ENCODE results near the gene PARP9. TPM values are rescaled to one million over a fixed set of nuclear protein-coding genes. Genes with fewer than 3 reads are reported as not detected.
A peak's percentile ranks its signal among the peaks of the same experiment; 100 is the strongest.

Gene PARP9
- total RNA-seq, 2 donors from 2014 or later = 13.2 to 17.1 TPM

GRCh38 chr3:122563717-122564025, 429 bp downstream of the PARP9 start:
- Histone ChIP-seq H3K36me3 (replicated peaks in 1 of 2; ENCODE audit: insufficient read depth in 1 of 2, low read depth in 2 of 2) (peaks cover 0 to 4% of the 10 kb centered on the region in 2 donors), H3K4me1 (peaks cover 41% of the 10 kb centered on the region), H3K9me3 (no peaks in the 10 kb centered on the region), H3K27ac (peak overlapping the region; percentile 87 to 96 (median 94)), H3K27me3 (no peaks in the 10 kb centered on the region), H3K4me3 (peak overlapping the region; percentile 18 to 87)
- WGBS, 2 donors = 24 to 26% methylated on average over 5 of the region's 5 CpGs
- TF ChIP-seq CTCF (IDR thresholded peaks at IDR 0.05) (no peak), POLR2A (IDR thresholded peaks at IDR 0.05) (no peak)
- DNase-seq = peak in 2 of 4 donors; percentile 16 to 20
- no peak for ATAC-seq
- intact Hi-C loops (cut with DNase I) = no loop called here

- ATAC-seq (no peak), DNase-seq (no peak)
- Histone ChIP-seq H3K36me3 (replicated peaks in 1 of 2; ENCODE audit: insufficient read depth in 1 of 2, low read depth in 2 of 2) (peaks cover 0 to 7% of the 10 kb centered on the region in 2 donors), H3K4me1 (peaks cover 38% of the 10 kb centered on the region), H3K27ac (peak overlapping the region; percentile 87 to 96 (median 94)), H3K9me3 (no peaks in the 10 kb centered on the region), H3K27me3 (no peaks in the 10 kb centered on the region), H3K4me3 (peak overlapping the region; percentile 18 to 87)
- intact Hi-C loops (cut with DNase I) = no loop called here
- TF ChIP-seq CTCF (IDR thresholded peaks at IDR 0.05) = no peak
- TF ChIP-seq POLR2A (IDR thresholded peaks at IDR 0.05) = no peak
- 56% methylated on average over 5 of the region's 5 CpGs for WGBS, 2 donors
These were observed 980 bp downstream of the PARP9 start for GRCh38 chr3:122562923-122563716.

- 75% methylated on average over 1 of the region's 1 CpG for WGBS, 2 donors
- peak; percentile 62 for ATAC-seq
- peak overlapping the region in 3 of 4 donors; percentile 26 to 46 (median 34) for H3K27ac ChIP-seq
These were observed 3.4 kb downstream of the PARP9 start for GRCh38 chr3:122560680-122561079.

GRCh38 chr3:122559906-122560305, 4.2 kb downstream of the PARP9 start:
- Histone ChIP-seq H3K36me3 (replicated peaks in 1 of 2; ENCODE audit: insufficient read depth in 1 of 2, low read depth in 2 of 2) (peaks cover 0 to 12% of the 10 kb centered on the region in 2 donors), H3K4me1 (peaks cover 25% of the 10 kb centered on the region), H3K9me3 (no peaks in the 10 kb centered on the region), H3K27ac (no peak overlapping the region), H3K4me3 (no peak overlapping the region), H3K27me3 (no peaks in the 10 kb centered on the region)
- no peak for DNase-seq
- WGBS, 2 donors = 84 to 93% methylated on average over 3 of the region's 3 CpGs
- intact Hi-C loops (cut with DNase I) = no loop called here
- TF ChIP-seq CTCF (IDR thresholded peaks at IDR 0.05) = no peak
- no peak for TF ChIP-seq POLR2A (IDR thresholded peaks at IDR 0.05)
- ATAC-seq = no peak

More at GRCh38 chr3:122560680-122561079, 3.4 kb downstream of the PARP9 start:
- Histone ChIP-seq H3K36me3 (replicated peaks in 1 of 2; ENCODE audit: insufficient read depth in 1 of 2, low read depth in 2 of 2) (peaks cover 0 to 10% of the 10 kb centered on the region in 2 donors), H3K27me3 (no peaks in the 10 kb centered on the region), H3K9me3 (no peaks in the 10 kb centered on the region), H3K4me3 (no peak overlapping the region), H3K4me1 (peaks cover 33% of the 10 kb centered on the region)
- intact Hi-C loops (cut with DNase I) = no loop called here
- TF ChIP-seq CTCF (IDR thresholded peaks at IDR 0.05) (peak in 6 of 7 experiments; percentile 48 to 85 (median 79)), POLR2A (IDR thresholded peaks at IDR 0.05) (no peak)
- peak; percentile 69 to 84 (median 72) for DNase-seq

- WGBS, 2 donors = 88% methylated on average over 6 of the region's 6 CpGs
- intact Hi-C loops (cut with DNase I) = no loop called here
- Histone ChIP-seq H3K9me3 (no peaks in the 10 kb centered on the region), H3K4me3 (no peak overlapping the region), H3K4me1 (peaks cover 22% of the 10 kb centered on the region), H3K27me3 (no peaks in the 10 kb centered on the region), H3K27ac (no peak overlapping the region), H3K36me3 (replicated peaks in 1 of 2; ENCODE audit: insufficient read depth in 1 of 2, low read depth in 2 of 2) (peaks cover 0 to 12% of the 10 kb centered on the region in 2 donors)
- TF ChIP-seq CTCF (IDR thresholded peaks at IDR 0.05) = no peak
- ATAC-seq (no peak), DNase-seq (no peak)
These were observed 5.5 kb downstream of the PARP9 start for GRCh38 chr3:122558605-122559004.

Measured in body of pancreas (tissue), 4 donors.